Mucosa of stomach (tissue), 1 donor: ENCODE results near the gene SMIM44.

ENCODE experiments used
- H3K27me3 ChIP-seq: one replicate; pipeline ENCODE4 v1.7.0; 2013; ENCODE audit warnings: mild to moderate bottlenecking, low read length; ENCODE audit not compliant: control insufficient read depth, insufficient read depth
- H3K36me3 ChIP-seq: one replicate; pipeline ENCODE4 v1.7.0; 2013; ENCODE audit warnings: low read length; ENCODE audit not compliant: control insufficient read depth, insufficient read depth
- H3K4me1 ChIP-seq: one replicate; pipeline ENCODE4 v1.7.0; 2013; ENCODE audit warnings: mild to moderate bottlenecking, low read length; ENCODE audit not compliant: control insufficient read depth, insufficient read depth
- H3K4me3 ChIP-seq: one replicate; pipeline ENCODE4 v1.7.0; 2013; ENCODE audit warnings: low read length
- H3K9ac ChIP-seq: one replicate; pipeline ENCODE4 v1.7.0; 2013; ENCODE audit warnings: mild to moderate bottlenecking, low read length, moderate library complexity
- H3K9me3 ChIP-seq: one replicate; pipeline ENCODE4 v1.7.0; 2013; ENCODE audit warnings: mild to moderate bottlenecking, low read length, moderate library complexity; ENCODE audit not compliant: control insufficient read depth
- donor health status: Pancreatic carcinoma.

Gene SMIM44

GRCh38 chr19:3524078-3524842 is 41.0 kb upstream of the SMIM44 start:
- Histone ChIP-seq H3K27me3 (no peaks in the 10 kb centered on the region), H3K4me1 (peaks cover 9% of the 10 kb centered on the region), H3K4me3 (no peak overlapping the region), H3K9ac (no peak overlapping the region), H3K36me3 (peaks cover 10% of the 10 kb centered on the region), H3K9me3 (no peaks in the 10 kb centered on the region)

DNA sequence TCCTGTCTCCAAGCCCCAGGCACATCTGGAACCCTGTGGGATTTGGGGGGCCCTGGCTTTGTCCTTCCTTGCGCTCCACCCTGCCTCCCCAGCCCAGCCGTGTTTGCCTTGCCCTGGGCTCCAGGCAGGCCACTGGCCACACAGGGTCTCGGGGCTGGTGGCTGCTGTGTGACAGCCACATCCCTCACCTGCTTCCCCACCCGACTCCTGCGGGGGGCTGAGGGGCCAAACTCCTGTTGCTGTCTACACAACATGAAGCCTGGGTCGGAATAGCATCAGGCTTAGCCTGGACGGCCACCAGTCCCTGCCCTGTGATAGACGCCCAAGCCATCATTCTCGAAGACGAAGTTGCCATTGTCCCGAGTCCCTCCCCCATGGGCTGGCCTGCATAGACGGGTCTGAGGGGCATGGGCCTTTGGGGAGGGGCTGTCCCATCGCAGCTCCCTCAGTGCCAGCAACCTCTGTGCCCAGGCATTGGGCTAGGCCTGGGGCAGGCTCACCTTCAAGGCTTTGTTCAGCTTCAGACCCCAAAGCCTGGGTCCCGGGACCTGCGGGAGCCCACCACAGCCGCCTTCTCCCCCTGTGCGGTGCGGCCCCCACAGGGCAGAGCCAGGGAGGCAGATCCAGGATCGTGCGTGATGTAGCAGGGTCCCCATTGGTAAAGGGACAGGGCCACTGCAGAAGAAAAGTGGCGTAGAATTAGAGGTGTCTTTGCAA is 40.3 kb upstream of the SMIM44 start:
- H3K36me3 ChIP-seq = peaks cover 10% of the 10 kb centered on the region
- H3K9ac ChIP-seq = no peak overlapping the region
- H3K4me1 ChIP-seq = peaks cover 9% of the 10 kb centered on the region
- no peaks in the 10 kb centered on the region for H3K9me3 ChIP-seq
- no peaks in the 10 kb centered on the region for H3K27me3 ChIP-seq
- no peak overlapping the region for H3K4me3 ChIP-seq

GRCh38 chr19:3522421-3523360 is 39.5 kb upstream of the SMIM44 start:
- H3K4me3 ChIP-seq = no peak overlapping the region
- H3K4me1 ChIP-seq = peaks cover 9% of the 10 kb centered on the region
- no peaks in the 10 kb centered on the region for H3K9me3 ChIP-seq
- no peak overlapping the region for H3K9ac ChIP-seq
- H3K27me3 ChIP-seq = no peaks in the 10 kb centered on the region
- peaks cover 10% of the 10 kb centered on the region for H3K36me3 ChIP-seq

DNA sequence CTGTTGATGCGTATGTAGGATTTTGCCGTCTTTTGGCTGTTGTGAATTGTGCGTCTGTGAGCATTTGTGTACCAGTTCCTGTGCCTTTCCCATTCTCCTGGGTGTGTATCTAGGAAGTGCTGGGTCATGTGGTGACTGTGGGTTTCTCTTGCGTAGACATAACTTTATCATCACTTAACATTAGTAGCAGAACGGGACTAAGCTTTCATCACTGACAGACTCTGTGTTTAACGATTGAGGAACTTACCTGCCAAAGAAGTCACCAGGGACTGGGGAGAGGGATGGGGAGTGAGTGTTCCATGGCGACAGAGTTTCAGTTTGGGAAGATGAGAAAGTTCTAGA is 37.8 kb upstream of the SMIM44 start:
- H3K27me3 ChIP-seq = no peaks in the 10 kb centered on the region
- H3K9me3 ChIP-seq = no peaks in the 10 kb centered on the region
- H3K9ac ChIP-seq = no peak overlapping the region
- no peak overlapping the region for H3K4me3 ChIP-seq
- no peaks in the 10 kb centered on the region for H3K36me3 ChIP-seq
- peaks cover 20% of the 10 kb centered on the region for H3K4me1 ChIP-seq

- Histone ChIP-seq H3K36me3 (no peaks in the 10 kb centered on the region), H3K27me3 (no peaks in the 10 kb centered on the region), H3K9ac (no peak overlapping the region), H3K4me1 (peaks cover 22% of the 10 kb centered on the region), H3K4me3 (no peak overlapping the region), H3K9me3 (no peaks in the 10 kb centered on the region)
These were observed 37.2 kb upstream of the SMIM44 start for GRCh38 chr19:3520166-3521103.

DNA sequence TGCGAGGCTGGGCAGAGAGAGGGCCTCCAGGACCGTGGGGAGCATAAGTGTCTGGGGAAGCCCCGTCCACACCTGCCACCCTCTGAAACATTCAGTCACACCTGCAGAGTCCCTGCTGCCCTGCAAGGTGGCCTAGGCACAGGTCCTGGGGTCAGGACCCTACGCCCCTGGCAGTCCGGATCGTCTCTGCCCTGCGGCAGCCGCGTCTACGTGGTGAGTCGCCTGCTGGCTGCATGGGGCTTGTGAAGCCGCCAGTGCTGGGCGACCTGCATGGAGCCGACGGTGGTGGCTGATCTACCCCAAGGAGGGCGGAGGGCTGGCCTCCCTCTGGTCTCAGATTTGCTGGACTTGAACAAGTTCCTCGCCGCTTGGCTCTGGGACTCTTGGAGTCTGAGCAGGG is 35.9 kb upstream of the SMIM44 start:
- no peaks in the 10 kb centered on the region for H3K27me3 ChIP-seq
- H3K4me3 ChIP-seq = no peak overlapping the region
- H3K36me3 ChIP-seq = no peaks in the 10 kb centered on the region
- peaks cover 22% of the 10 kb centered on the region for H3K4me1 ChIP-seq
- no peak overlapping the region for H3K9ac ChIP-seq
- no peaks in the 10 kb centered on the region for H3K9me3 ChIP-seq

DNA sequence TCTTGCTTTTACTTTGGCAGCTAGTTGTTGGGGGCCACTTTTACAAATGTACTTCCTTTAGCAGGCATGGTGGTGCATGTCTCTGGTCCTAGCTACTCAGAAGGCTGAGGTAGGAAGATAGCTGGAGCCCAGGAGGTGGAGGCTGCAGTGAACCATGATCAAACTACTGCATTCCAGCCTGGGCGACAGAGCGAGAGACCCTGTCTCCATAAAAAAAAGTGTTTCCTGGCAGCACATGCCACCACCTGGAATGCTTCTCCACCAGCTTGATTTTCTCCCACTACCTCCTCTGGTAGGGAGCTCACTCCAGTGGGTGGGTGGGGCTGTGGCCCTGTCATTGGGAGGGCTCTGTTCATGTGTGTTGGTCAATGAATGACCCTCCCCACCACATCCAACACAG is 35.4 kb upstream of the SMIM44 start:
- Histone ChIP-seq H3K36me3 (no peaks in the 10 kb centered on the region), H3K27me3 (no peaks in the 10 kb centered on the region), H3K4me1 (peaks cover 22% of the 10 kb centered on the region), H3K9me3 (no peaks in the 10 kb centered on the region), H3K9ac (no peak overlapping the region), H3K4me3 (no peak overlapping the region)

GRCh38 chr19:3518255-3518654 is 35.0 kb upstream of the SMIM44 start:
- Histone ChIP-seq H3K27me3 (no peaks in the 10 kb centered on the region), H3K4me3 (no peak overlapping the region), H3K9ac (no peak overlapping the region), H3K9me3 (no peaks in the 10 kb centered on the region), H3K36me3 (no peaks in the 10 kb centered on the region), H3K4me1 (peaks cover 22% of the 10 kb centered on the region)

GRCh38 chr19:3517638-3518037 is 34.4 kb upstream of the SMIM44 start:
- H3K9ac ChIP-seq = no peak overlapping the region
- H3K27me3 ChIP-seq = no peaks in the 10 kb centered on the region
- H3K36me3 ChIP-seq = no peaks in the 10 kb centered on the region
- peaks cover 22% of the 10 kb centered on the region for H3K4me1 ChIP-seq
- no peaks in the 10 kb centered on the region for H3K9me3 ChIP-seq
- H3K4me3 ChIP-seq = no peak overlapping the region

- H3K27me3 ChIP-seq = no peaks in the 10 kb centered on the region
- no peaks in the 10 kb centered on the region for H3K36me3 ChIP-seq
- H3K9me3 ChIP-seq = no peaks in the 10 kb centered on the region
- no peak overlapping the region for H3K9ac ChIP-seq
- no peak overlapping the region for H3K4me3 ChIP-seq
- peaks cover 23% of the 10 kb centered on the region for H3K4me1 ChIP-seq
These were observed 33.5 kb upstream of the SMIM44 start for GRCh38 chr19:3516675-3517207.

DNA sequence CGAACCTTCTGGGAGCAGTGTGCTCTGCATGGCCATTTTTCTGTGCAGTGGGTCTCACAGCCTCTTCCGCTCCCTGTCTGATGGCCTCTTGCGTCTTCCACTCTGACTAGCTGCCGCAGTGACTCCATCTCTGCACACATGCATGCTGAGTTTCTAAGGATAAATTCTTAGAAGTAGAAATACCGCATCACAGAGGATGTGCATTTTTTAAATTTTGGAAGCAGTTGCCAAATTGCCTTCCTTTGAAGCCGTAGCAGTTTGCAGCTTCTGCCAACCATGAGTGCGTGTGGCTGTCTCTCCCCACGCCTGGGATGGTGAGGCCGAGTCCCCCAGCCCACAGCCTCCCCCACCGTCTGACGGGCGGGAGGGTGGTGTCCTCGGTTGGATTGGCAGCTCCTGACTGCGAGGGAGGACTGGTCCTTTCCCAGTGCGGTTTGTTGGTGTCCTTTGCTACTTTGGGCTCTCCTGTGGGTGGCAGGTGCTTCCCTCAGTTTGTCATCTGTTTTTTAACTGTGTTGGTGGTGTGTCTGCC is 32.7 kb upstream of the SMIM44 start:
- no peak overlapping the region for H3K4me3 ChIP-seq
- peaks cover 22% of the 10 kb centered on the region for H3K4me1 ChIP-seq
- no peaks in the 10 kb centered on the region for H3K9me3 ChIP-seq
- no peak overlapping the region for H3K9ac ChIP-seq
- no peaks in the 10 kb centered on the region for H3K27me3 ChIP-seq
- H3K36me3 ChIP-seq = no peaks in the 10 kb centered on the region
